GM23338 (cell line): ENCODE results near the gene CAMTA1. TPM values are rescaled to one million over a fixed set of nuclear protein-coding genes. Genes with fewer than 3 reads are reported as not detected.

Experiments
- ATAC-seq: fragments of 200-7000 bp; cut with Tn5 transposase; 3 replicates; pipeline ENCODE4 v1.9.1; 2020
- DNase-seq: peaks from one replicate; pipeline ENCODE4 v3.0.0-alpha.2; 2015; ENCODE audit warnings: low spot score
- H2AFZ ChIP-seq: fragments of 200-600 bp; sonication (generic); 2 replicates; pipeline ENCODE4 v1.8.0; 2016; ENCODE audit warnings: antibody characterized with exemption, mild to moderate bottlenecking, moderate library complexity
- H3F3A ChIP-seq: fragments of 200-600 bp; sonication (generic); replicated peaks from 2 replicates; pipeline ENCODE4 v1.8.0; 2017; ENCODE audit warnings: antibody characterized with exemption, mixed run types, low read depth
- H3K27ac ChIP-seq: fragments of 200-600 bp; sonication (generic); 2 replicates; pipeline ENCODE4 v1.6.1; 2016; ENCODE audit warnings: low read depth
- H3K27me3 ChIP-seq: fragments of 200-600 bp; sonication (generic); 2 replicates; pipeline ENCODE4 v1.8.0; 2016; ENCODE audit warnings: mild to moderate bottlenecking, mixed run types, moderate library complexity; ENCODE audit not compliant: insufficient read depth
- H3K36me3 ChIP-seq: fragments of 200-600 bp; sonication (generic); 2 replicates; pipeline ENCODE4 v1.8.0; 2016; ENCODE audit warnings: mild to moderate bottlenecking; ENCODE audit not compliant: insufficient read depth
- H3K4me1 ChIP-seq: fragments of 200-600 bp; sonication (generic); 2 replicates; pipeline ENCODE4 v1.8.0; 2016; ENCODE audit warnings: mild to moderate bottlenecking, moderate library complexity; ENCODE audit not compliant: insufficient read depth
- H3K4me2 ChIP-seq: fragments of 200-600 bp; sonication (generic); 2 replicates; pipeline ENCODE4 v1.7.1; 2017; ENCODE audit warnings: mixed run types
- H3K4me3 ChIP-seq: fragments of 200-600 bp; sonication (generic); 2 replicates; pipeline ENCODE4 v1.6.1; 2016; ENCODE audit warnings: mixed run types
- H3K79me2 ChIP-seq: fragments of 200-600 bp; sonication (generic); replicated peaks from 2 replicates; pipeline ENCODE4 v1.8.0; 2017; ENCODE audit warnings: mild to moderate bottlenecking; ENCODE audit not compliant: insufficient read depth
- H3K9me2 ChIP-seq: fragments of 200-600 bp; sonication (generic); 2 replicates; pipeline ENCODE4 v1.8.0; 2017; ENCODE audit not compliant: insufficient read depth
- H4K20me1 ChIP-seq: fragments of 200-600 bp; sonication (generic); replicated peaks from 2 replicates; pipeline ENCODE4 v1.8.0; 2017; ENCODE audit warnings: mild to moderate bottlenecking; ENCODE audit not compliant: insufficient read depth
- H3K27ac Mint-ChIP-seq: 2 replicates; pipeline ENCODE4 v1.8.0; 2020; ENCODE audit warnings: inconsistent platforms, mild to moderate bottlenecking, moderate library complexity, mixed read lengths
- H3K27me3 Mint-ChIP-seq: 3 replicates; pipeline ENCODE4 v1.8.0; 2022; ENCODE audit warnings: low read depth, mild to moderate bottlenecking, moderate library complexity, mixed read lengths, inconsistent platforms; ENCODE audit not compliant: insufficient read depth, poor library complexity
- H3K36me3 Mint-ChIP-seq: 3 replicates; pipeline ENCODE4 v1.8.0; 2021; ENCODE audit warnings: low read depth, mild to moderate bottlenecking, inconsistent platforms, moderate library complexity, mixed read lengths
- H3K4me1 Mint-ChIP-seq: 3 replicates; pipeline ENCODE4 v1.8.0; 2020; ENCODE audit warnings: mild to moderate bottlenecking, inconsistent platforms, mixed read lengths
- H3K4me3 Mint-ChIP-seq: 3 replicates; pipeline ENCODE4 v1.8.0; 2021; ENCODE audit warnings: moderate library complexity, mild to moderate bottlenecking, inconsistent platforms, mixed read lengths
- H3K9me3 Mint-ChIP-seq: 3 replicates; pipeline ENCODE4 v1.8.0; 2020; ENCODE audit warnings: moderate library complexity, mild to moderate bottlenecking, inconsistent platforms, mixed read lengths
- CREB1 ChIP-seq: fragments of 250-450 bp; sonication (Bioruptor Pico); IDR thresholded peaks from 2 replicates; pipeline ENCODE4 v1.5.0; 2020; ENCODE audit warnings: low read depth, mild to moderate bottlenecking, moderate library complexity
- CTCF ChIP-seq, 2 experiments: fragments of 200-600 bp in 1 of 2; sonication (generic) in 1 of 2; conservative IDR thresholded peaks; 2 replicates each; pipeline versions ENCODE4 v1.5.1 to v1.6.1; 2016 to 2017; ENCODE audit warnings: antibody characterized with exemption in 2 of 2, low read depth in 2 of 2, mild to moderate bottlenecking in 2 of 2, moderate library complexity in 1 of 2
- ETS1 ChIP-seq: IDR thresholded peaks from 2 replicates; pipeline ENCODE4 v1.6.1; 2016; ENCODE audit warnings: antibody characterized with exemption
- EZH2 ChIP-seq: fragments of 200-600 bp; sonication (generic); IDR thresholded peaks from one replicate; pipeline ENCODE4 v1.8.0; 2017; ENCODE audit warnings: antibody characterized with exemption, mild to moderate bottlenecking, low read depth; ENCODE audit not compliant: unreplicated experiment
- EZH2phosphoT487 ChIP-seq: fragments of 200-600 bp; sonication (generic); IDR thresholded peaks from one replicate; pipeline ENCODE4 v1.8.1; 2018; ENCODE audit warnings: antibody characterized with exemption; ENCODE audit not compliant: unreplicated experiment
- JUNB ChIP-seq: IDR thresholded peaks from one replicate; pipeline ENCODE4 v1.6.1; 2016; ENCODE audit warnings: antibody characterized with exemption; ENCODE audit not compliant: unreplicated experiment
- NANOG ChIP-seq: IDR thresholded peaks from 2 replicates; pipeline ENCODE4 v1.6.1; 2016; ENCODE audit warnings: antibody characterized with exemption, borderline replicate concordance
- POLR2AphosphoS5 ChIP-seq: IDR thresholded peaks from 2 replicates; pipeline ENCODE4 v1.6.1; 2016; ENCODE audit warnings: antibody characterized with exemption, low read depth
- REST ChIP-seq: IDR thresholded peaks from one replicate; pipeline ENCODE4 v1.6.1; 2018; ENCODE audit warnings: antibody characterized with exemption; ENCODE audit not compliant: unreplicated experiment
- STAT1 ChIP-seq: IDR thresholded peaks from one replicate; pipeline ENCODE4 v1.6.1; 2016; ENCODE audit warnings: antibody characterized with exemption; ENCODE audit not compliant: unreplicated experiment
- ZNF114 ChIP-seq: fragments of 250-450 bp; sonication (Bioruptor Pico); IDR thresholded peaks from 2 replicates; pipeline ENCODE4 v1.5.0; 2020; ENCODE audit warnings: mild to moderate bottlenecking, moderate library complexity
- ZNF331 ChIP-seq: fragments of 250-450 bp; sonication (Bioruptor Pico); IDR thresholded peaks from 2 replicates; pipeline ENCODE4 v1.5.0; 2020; ENCODE audit warnings: low read depth, mild to moderate bottlenecking, moderate library complexity
- polyA plus RNA-seq: library from polyadenylated mRNA; unstranded; fragments of >200 nt; fragmentation: Nextera tagmentation; extraction: Ambion mirVana; gene quantifications from 2 replicates; pipeline ENCODE4 v1.2.1, GENCODE V29; 2016
- total RNA-seq: library from RNA; depleted of rRNA; stranded (reverse); fragments of >200 nt; shearing (Covaris generic); gene quantifications from 2 replicates; pipeline ENCODE4 v1.2.3, GENCODE V29; 2014

CAMTA1 gene
- total and polyA plus RNA-seq, 2 experiments from 2014 or later = 115 to 519 TPM

GRCh38 chr1:7528386-7529198 is 743.3 kb downstream of the CAMTA1 start (continued):
- no peak for TF ChIP-seq ZNF114 (CRISPR knock-in tag)
- TF ChIP-seq CTCF (conservative IDR thresholded peaks at IDR 0.05; ENCODE audit: low read depth in 2 of 2) = no peak
- TF ChIP-seq ETS1 = no peak
- TF ChIP-seq EZH2 = no peak
- TF ChIP-seq CREB1 (CRISPR knock-in tag) = no peak
- TF ChIP-seq ZNF331 = no peak
- no peak for TF ChIP-seq JUNB
- TF ChIP-seq POLR2AphosphoS5 = no peak
- TF ChIP-seq STAT1 = no peak

GRCh38 chr1:7529917-7530316 is 744.7 kb downstream of the CAMTA1 start:
- Histone ChIP-seq H3K79me2 (no peaks in the 10 kb centered on the region), H3K4me1 (peaks cover 13% of the 10 kb centered on the region; the same call in 1 of the 2 replicates), H3K36me3 (no peaks in the 10 kb centered on the region), H4K20me1 (no peaks in the 10 kb centered on the region), H3F3A (no peaks in the 10 kb centered on the region), H3K27ac (no peak overlapping the region), H3K4me3 (no peak overlapping the region), H3K27me3 (no peaks in the 10 kb centered on the region), H3K9me2 (0 out of 2 replicates have a peak, but pooled peaks cover 2% of the 10 kb centered on the region), H3K4me2 (no peak overlapping the region), H2AFZ (no peak overlapping the region)
- Mint-ChIP-seq H3K27ac (no peak overlapping the region), H3K27me3 (peaks cover 6% of the 10 kb centered on the region), H3K4me1 (peaks cover 15% of the 10 kb centered on the region), H3K36me3 (no peaks in the 10 kb centered on the region; the same call in 2 of the 3 replicates), H3K9me3 (no peaks in the 10 kb centered on the region; the same call in 1 of the 3 replicates), H3K4me3 (no peak overlapping the region)
- no peak for ATAC-seq
- DNase-seq = no peak
- TF ChIP-seq POLR2AphosphoS5 (no peak), EZH2phosphoT487 (no peak), EZH2 (no peak), ZNF331 (no peak), REST (no peak), ETS1 (no peak), JUNB (no peak), CREB1 (CRISPR knock-in tag) (no peak), ZNF114 (CRISPR knock-in tag) (no peak), NANOG (no peak), CTCF (conservative IDR thresholded peaks at IDR 0.05; ENCODE audit: low read depth in 2 of 2) (no peak), STAT1 (no peak)
